ENCODE data around the gene SIDT1.

DNA sequence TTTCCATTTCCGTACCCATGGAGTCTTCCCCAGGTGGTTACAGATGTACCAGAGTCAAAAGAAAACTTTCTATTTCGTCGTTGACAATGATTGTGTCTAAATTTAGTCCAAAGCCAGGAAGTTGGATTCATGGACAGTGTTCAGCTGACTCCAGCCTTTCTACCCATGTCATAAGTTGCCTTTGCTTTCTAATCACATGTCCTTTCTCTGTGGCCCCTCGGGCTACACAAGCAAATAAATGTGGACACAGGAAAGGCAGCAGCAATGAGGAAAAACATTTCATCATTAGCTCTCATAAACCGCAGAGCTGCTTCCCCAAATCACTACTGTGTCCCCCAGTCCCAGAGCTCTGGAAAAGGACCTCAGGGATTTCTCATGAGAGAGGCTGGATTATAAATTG, 82.0 kb downstream of the SIDT1 start:
- TF ChIP-seq, protein P1, sequence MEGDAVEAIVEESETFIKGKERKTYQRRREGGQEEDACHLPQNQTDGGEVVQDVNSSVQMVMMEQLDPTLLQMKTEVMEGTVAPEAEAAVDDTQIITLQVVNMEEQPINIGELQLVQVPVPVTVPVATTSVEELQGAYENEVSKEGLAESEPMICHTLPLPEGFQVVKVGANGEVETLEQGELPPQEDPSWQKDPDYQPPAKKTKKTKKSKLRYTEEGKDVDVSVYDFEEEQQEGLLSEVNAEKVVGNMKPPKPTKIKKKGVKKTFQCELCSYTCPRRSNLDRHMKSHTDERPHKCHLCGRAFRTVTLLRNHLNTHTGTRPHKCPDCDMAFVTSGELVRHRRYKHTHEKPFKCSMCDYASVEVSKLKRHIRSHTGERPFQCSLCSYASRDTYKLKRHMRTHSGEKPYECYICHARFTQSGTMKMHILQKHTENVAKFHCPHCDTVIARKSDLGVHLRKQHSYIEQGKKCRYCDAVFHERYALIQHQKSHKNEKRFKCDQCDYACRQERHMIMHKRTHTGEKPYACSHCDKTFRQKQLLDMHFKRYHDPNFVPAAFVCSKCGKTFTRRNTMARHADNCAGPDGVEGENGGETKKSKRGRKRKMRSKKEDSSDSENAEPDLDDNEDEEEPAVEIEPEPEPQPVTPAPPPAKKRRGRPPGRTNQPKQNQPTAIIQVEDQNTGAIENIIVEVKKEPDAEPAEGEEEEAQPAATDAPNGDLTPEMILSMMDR (conservative IDR thresholded peaks at IDR 0.05 in 1 of 2, IDR thresholded peaks at IDR 0.05 in 1 of 2; ENCODE audit: low read depth in 1 of 2, low read length in 2 of 2), result no peak
- no peak for TF ChIP-seq EZH2 (IDR thresholded peaks at IDR 0.05; ENCODE audit: low read length, missing control alignments)

Data from fibroblast of lung (primary cell).